PC-3 (cell line): ENCODE measurements around the gene AOPEP. TPM values are rescaled to one million over a fixed set of nuclear protein-coding genes. Genes with fewer than 3 reads are reported as not detected.

Source experiments
- ATAC-seq: fragments of 200-7000 bp; cut with Tn5 transposase; 2 replicates; pipeline ENCODE4 v1.9.1; 2020; ENCODE audit warnings: mild to moderate bottlenecking, moderate library complexity
- BruUV-seq: library from RNA; stranded (reverse); fragments of 400-500 nt; replicated peaks from 2 replicates; lab custom pipeline; 2021; lab: Mats Ljungman, UMichigan
- CTCF ChIA-PET: fragments of 300-600 bp; sonication (Branson Sonifier 250); formaldehyde crosslinking; loops from one replicate; lab custom pipeline; 2022; ENCODE audit warnings: antibody characterized with exemption; lab: Charles Lee
- POLR2A ChIA-PET: fragments of 300-600 bp; sonication (Branson Sonifier 250); formaldehyde crosslinking; loops from one replicate; lab custom pipeline; 2022; ENCODE audit warnings: antibody characterized with exemption; ENCODE audit not compliant: unreplicated experiment; lab: Charles Lee
- DNase-seq: peaks from one replicate; pipeline ENCODE4 v3.0.0-alpha.2; 2015
- H2AFZ ChIP-seq: fragments of 300-600 bp; sonication (generic); 2 replicates; pipeline ENCODE4 v1.6.0; 2016; ENCODE audit warnings: antibody characterized with exemption, low read length
- H3F3A ChIP-seq: fragments of 300-600 bp; sonication (generic); one replicate; pipeline ENCODE4 v1.6.0; 2017; ENCODE audit warnings: antibody characterized with exemption, low read length, control low read depth, mild to moderate bottlenecking; ENCODE audit not compliant: unreplicated experiment
- H3K27ac ChIP-seq: fragments of 300-600 bp; sonication (generic); 2 replicates; pipeline ENCODE4 v1.5.1; 2016; ENCODE audit warnings: mild to moderate bottlenecking, low read length
- H3K27me3 ChIP-seq: fragments of 300-600 bp; sonication (generic); 2 replicates; pipeline ENCODE4 v1.6.1; 2016; ENCODE audit warnings: low read length, mixed read lengths
- H3K36me3 ChIP-seq: fragments of 300-600 bp; sonication (generic); 2 replicates; pipeline ENCODE4 v1.6.1; 2016; ENCODE audit warnings: low read depth, mixed run types, low read length, mixed read lengths
- H3K4me1 ChIP-seq: fragments of 300-600 bp; sonication (generic); 2 replicates; pipeline ENCODE4 v1.5.1; 2016; ENCODE audit warnings: low read length; ENCODE audit not compliant: insufficient read depth
- H3K4me2 ChIP-seq: fragments of 300-600 bp; sonication (generic); 2 replicates; pipeline ENCODE4 v1.6.0; 2016; ENCODE audit warnings: low read length
- H3K4me3 ChIP-seq: fragments of 300-600 bp; sonication (generic); 2 replicates; pipeline ENCODE4 v1.5.1; 2016; ENCODE audit warnings: mild to moderate bottlenecking, low read length, mixed read lengths
- H3K79me2 ChIP-seq: fragments of 300-600 bp; sonication (generic); 2 replicates; pipeline ENCODE4 v1.6.1; 2017; ENCODE audit warnings: low read length, mixed read lengths
- H3K9ac ChIP-seq: fragments of 300-600 bp; sonication (generic); 2 replicates; pipeline ENCODE4 v1.6.0; 2016; ENCODE audit warnings: mild to moderate bottlenecking, low read length
- H3K9me2 ChIP-seq: fragments of 300-600 bp; sonication (generic); replicated peaks from 2 replicates; pipeline ENCODE4 v1.6.1; 2016; ENCODE audit warnings: mixed run types, low read length, mixed read lengths
- H3K9me3 ChIP-seq: fragments of 300-600 bp; sonication (generic); 2 replicates; pipeline ENCODE4 v1.6.1; 2016; ENCODE audit warnings: low read length, mixed read lengths
- H4K20me1 ChIP-seq: fragments of 300-600 bp; sonication (generic); 2 replicates; pipeline ENCODE4 v1.6.1; 2016; ENCODE audit warnings: low read length, mixed read lengths
- CTCF ChIP-seq: fragments of 300-600 bp; sonication (generic); conservative IDR thresholded peaks from 2 replicates; pipeline ENCODE4 v1.5.1; 2017; ENCODE audit warnings: antibody characterized with exemption, low read depth, mild to moderate bottlenecking, low read length
- EZH2 ChIP-seq: fragments of 300-600 bp; sonication (generic); IDR thresholded peaks from one replicate; pipeline ENCODE4 v1.6.1; 2017; ENCODE audit warnings: antibody characterized with exemption, mild to moderate bottlenecking, low read length; ENCODE audit not compliant: unreplicated experiment
- EZH2phosphoT487 ChIP-seq: fragments of 300-600 bp; sonication (generic); IDR thresholded peaks from 2 replicates; pipeline ENCODE4 v1.6.1; 2018; ENCODE audit warnings: mild to moderate bottlenecking, antibody characterized with exemption, low read length, borderline replicate concordance
- intact Hi-C: fragments of 100-400 bp; cut with micrococcal nuclease; formaldehyde crosslinking; loops from 2 replicates; pipeline ENCODE4 v1.9.0; 2023
- total RNA-seq: library from RNA; depleted of rRNA; stranded (reverse); fragments of >200 nt; gene quantifications from 2 replicates; pipeline ENCODE4 v1.2.3, GENCODE V29; 2014

AOPEP gene
- total RNA-seq, 1 experiment from 2014 or later = 23.1 TPM

- ChIA-PET POLR2A (no interaction called here), CTCF (no interaction called here)
- no TSS peak for BruUV-seq
- peaks cover 3% of the 10 kb centered on the region for H3F3A ChIP-seq
- no peaks in the 10 kb centered on the region for H4K20me1 ChIP-seq
- no peak overlapping the region for H3K27ac ChIP-seq
- H3K4me1 ChIP-seq = peaks cover 47% of the 10 kb centered on the region
- H3K9me2 ChIP-seq = no peaks in the 10 kb centered on the region
- DNase-seq (no peak), ATAC-seq (no peak)
- no peak overlapping the region for H3K4me2 ChIP-seq
- H3K36me3 ChIP-seq = no peaks in the 10 kb centered on the region; the same call in 1 of the 2 replicates
- no peak for TF ChIP-seq EZH2phosphoT487
- no peak for TF ChIP-seq CTCF
- no peak for TF ChIP-seq EZH2
- H3K9me3 ChIP-seq = no peaks in the 10 kb centered on the region
- H3K9ac ChIP-seq = no peak overlapping the region
- H3K4me3 ChIP-seq = no peak overlapping the region
- H2AFZ ChIP-seq = no peak overlapping the region
- intact Hi-C loops = no loop called here
- no peaks in the 10 kb centered on the region for H3K79me2 ChIP-seq
- no peaks in the 10 kb centered on the region for H3K27me3 ChIP-seq
Observed at GRCh38 chr9:95102572-95102971, 376.1 kb downstream of the AOPEP start.

GRCh38 chr9:95103281-95103771, 376.8 kb downstream of the AOPEP start:
- Histone ChIP-seq H3K9me3 (no peaks in the 10 kb centered on the region), H3K9ac (no peak overlapping the region), H3K36me3 (no peaks in the 10 kb centered on the region; the same call in 1 of the 2 replicates), H3K27me3 (no peaks in the 10 kb centered on the region), H4K20me1 (no peaks in the 10 kb centered on the region), H3K27ac (no peak overlapping the region), H3K79me2 (no peaks in the 10 kb centered on the region), H2AFZ (no peak overlapping the region), H3K9me2 (no peaks in the 10 kb centered on the region), H3K4me1 (peaks cover 46% of the 10 kb centered on the region), H3F3A (peaks cover 3% of the 10 kb centered on the region), H3K4me2 (no peak overlapping the region), H3K4me3 (no peak overlapping the region)
- ChIA-PET POLR2A (no interaction called here), CTCF (no interaction called here)
- intact Hi-C loops = no loop called here
- TF ChIP-seq CTCF (no peak), EZH2 (no peak)
- no peak for ATAC-seq
- no TSS peak for BruUV-seq
- no peak for DNase-seq

- intact Hi-C loops = no loop called here
- ChIA-PET POLR2A (no interaction called here), CTCF (no interaction called here)
- H3K36me3 ChIP-seq = no peaks in the 10 kb centered on the region; the same call in 1 of the 2 replicates
- H3K4me2 ChIP-seq = no peak overlapping the region
- H3K4me1 ChIP-seq = peaks cover 40% of the 10 kb centered on the region
- no peak overlapping the region for H3K27ac ChIP-seq
- H3K9me3 ChIP-seq = no peaks in the 10 kb centered on the region
- no peak overlapping the region for H3K9ac ChIP-seq
- no peaks in the 10 kb centered on the region for H3K9me2 ChIP-seq
- no peaks in the 10 kb centered on the region for H3K79me2 ChIP-seq
- no peak for DNase-seq
- TF ChIP-seq EZH2phosphoT487 (no peak), EZH2 (no peak), CTCF (no peak)
- ATAC-seq = no peak
- BruUV-seq = no TSS peak
- no peak overlapping the region for H2AFZ ChIP-seq
- H3K27me3 ChIP-seq = no peaks in the 10 kb centered on the region
- H3K4me3 ChIP-seq = no peak overlapping the region
- no peaks in the 10 kb centered on the region for H4K20me1 ChIP-seq
- H3F3A ChIP-seq = peaks cover 3% of the 10 kb centered on the region
Observed at GRCh38 chr9:95103871-95104580, 377.5 kb downstream of the AOPEP start.
